Erythroblast (primary cell): ENCODE results near the gene DTNB.

Experiments used
- GATA1 ChIP-seq: IDR thresholded peaks from 2 replicates; pipeline ENCODE4 v1.6.1; 2011; ENCODE audit warnings: low read depth, mild to moderate bottlenecking, control low read depth, low read length, moderate library complexity
- POLR2A ChIP-seq: IDR thresholded peaks from 2 replicates; pipeline ENCODE4 v1.6.1; 2011; ENCODE audit warnings: mild to moderate bottlenecking, low read length

GRCh38 chr2:25532521-25532920 lies 140.9 kb downstream of the DTNB start:
- TF ChIP-seq POLR2A (no peak), GATA1 (no peak)
